Neuronal stem cell (in vitro differentiated cells): ENCODE results near the gene OVCA2.
A peak's percentile ranks its signal among the peaks of the same experiment; 100 is the strongest.

Experiments
- DNase-seq: peaks from one replicate; pipeline ENCODE4 v3.0.0-alpha.2; 2013; ENCODE audit warnings: low spot score
- H2AFZ ChIP-seq: one replicate; pipeline ENCODE4 v1.6.1; 2013; ENCODE audit warnings: mild to moderate bottlenecking, low read length, inconsistent platforms
- H2AK5ac ChIP-seq: 2 replicates; pipeline ENCODE4 v1.6.1; 2013; ENCODE audit warnings: low read depth, mild to moderate bottlenecking, inconsistent platforms, low read length, moderate library complexity, mixed read lengths
- H2BK120ac ChIP-seq: 2 replicates; pipeline ENCODE4 v1.6.1; 2013; ENCODE audit warnings: low read depth, mild to moderate bottlenecking, inconsistent platforms, low read length, moderate library complexity, mixed read lengths
- H2BK12ac ChIP-seq: one replicate; pipeline ENCODE4 v1.6.1; 2013; ENCODE audit warnings: low read length, inconsistent platforms
- H2BK15ac ChIP-seq: 2 replicates; pipeline ENCODE4 v1.6.1; 2013; ENCODE audit warnings: mild to moderate bottlenecking, low read length, inconsistent platforms, mixed read lengths
- H2BK5ac ChIP-seq: one replicate; pipeline ENCODE4 v1.6.1; 2013; ENCODE audit warnings: inconsistent platforms, mild to moderate bottlenecking, low read length, moderate library complexity
- H3K14ac ChIP-seq: one replicate; pipeline ENCODE4 v1.6.1; 2013; ENCODE audit warnings: low read length, inconsistent platforms
- H3K18ac ChIP-seq: 2 replicates; pipeline ENCODE4 v1.6.1; 2013; ENCODE audit warnings: low read length, inconsistent platforms
- H3K23ac ChIP-seq: 2 replicates; pipeline ENCODE4 v1.6.1; 2013; ENCODE audit warnings: low read depth, mild to moderate bottlenecking, mixed read lengths, low read length, inconsistent platforms; ENCODE audit not compliant: poor library complexity
- H3K27ac ChIP-seq: replicated peaks from 3 replicates; pipeline ENCODE4 v1.5.1; 2013; ENCODE audit warnings: low read length, inconsistent platforms
- H3K27me3 ChIP-seq, 3 experiments: 2 replicates each; pipeline ENCODE4 v1.6.1; 2013; ENCODE audit warnings: low read length in 3 of 3, mild to moderate bottlenecking in 2 of 3, inconsistent platforms in 1 of 3, low read depth in 1 of 3, mixed read lengths in 1 of 3, moderate library complexity in 1 of 3; ENCODE audit not compliant: control insufficient read depth in 3 of 3, insufficient read depth in 3 of 3
- H3K36me3 ChIP-seq, 2 donors: replicated peaks in 1 of 2; 2 replicates each; pipeline ENCODE4 v1.6.1; 2013; ENCODE audit warnings: low read length in 2 of 2; ENCODE audit not compliant: control insufficient read depth in 2 of 2, insufficient read depth in 2 of 2
- H3K4ac ChIP-seq: 2 replicates; pipeline ENCODE4 v1.6.1; 2013; ENCODE audit warnings: inconsistent platforms, mild to moderate bottlenecking, low read length, moderate library complexity
- H3K4me1 ChIP-seq, 2 donors: 1 replicate in 1 of 2; 2 replicates in 1 of 2; pipeline ENCODE4 v1.6.1; 2013; ENCODE audit warnings: low read length in 2 of 2, low read depth in 1 of 2; ENCODE audit not compliant: control insufficient read depth in 2 of 2, insufficient read depth in 1 of 2
- H3K4me2 ChIP-seq: one replicate; pipeline ENCODE4 v1.6.1; 2013; ENCODE audit warnings: mild to moderate bottlenecking, low read length, inconsistent platforms; ENCODE audit not compliant: insufficient read depth, poor library complexity, severe bottlenecking
- H3K4me3 ChIP-seq, 2 donors: 2 replicates each; pipeline ENCODE4 v1.5.1; 2013; ENCODE audit warnings: low read length in 2 of 2, mild to moderate bottlenecking in 2 of 2, inconsistent platforms in 1 of 2, moderate library complexity in 1 of 2
- H3K79me1 ChIP-seq: one replicate; pipeline ENCODE4 v1.6.1; 2013; ENCODE audit warnings: low read depth, mild to moderate bottlenecking, inconsistent platforms, low read length, moderate library complexity
- H3K9ac ChIP-seq: one replicate; pipeline ENCODE4 v1.6.1; 2013; ENCODE audit warnings: mild to moderate bottlenecking, low read depth, low read length, inconsistent platforms; ENCODE audit not compliant: poor library complexity
- H3K9me3 ChIP-seq, 2 donors: replicated peaks in 1 of 2; 2 replicates each; pipeline versions ENCODE3 to v1.6.1; 2013; ENCODE audit warnings: low read length in 2 of 2, mild to moderate bottlenecking in 2 of 2, inconsistent platforms in 1 of 2, low read depth in 1 of 2, mixed read lengths in 1 of 2, moderate library complexity in 1 of 2; ENCODE audit not compliant: control insufficient read depth in 2 of 2, insufficient read depth in 1 of 2
- H4K8ac ChIP-seq: one replicate; pipeline ENCODE4 v1.6.1; 2013; ENCODE audit warnings: low read depth, mild to moderate bottlenecking, inconsistent platforms, low read length, moderate library complexity
- H4K91ac ChIP-seq: one replicate; pipeline ENCODE4 v1.6.1; 2013; ENCODE audit warnings: low read length, low read depth, mild to moderate bottlenecking, inconsistent platforms; ENCODE audit not compliant: poor library complexity
- WGBS, 2 donors: extraction: QIAGEN DNeasy Blood & Tissue Kit; methylation state at CpG; one replicate each; pipeline ENCODE4 v1.1.7; 2013; ENCODE audit warnings: missing lambda C conversion rate in 2 of 2, mixed read lengths in 1 of 2; ENCODE audit not compliant: insufficient read length in 2 of 2, insufficient replicate concordance in 1 of 2; ENCODE audit errors: extremely low coverage in 2 of 2; 5-methylcytosine and 5-hydroxymethylcytosine counted together

Gene OVCA2

GRCh38 chr17:2057175-2057759 lies 15.4 kb downstream of the OVCA2 start:
- H3K4me3 ChIP-seq = peak overlapping the region in 1 of 2 donors; percentile 38
- H3K9ac ChIP-seq = peak overlapping the region; percentile 70
- WGBS, 2 donors = no CpG with 5 or more reads among the region's 81 CpGs
- peak overlapping the region; percentile 87 for H3K18ac ChIP-seq
- H2BK15ac ChIP-seq = no peak overlapping the region
- H3K9me3 ChIP-seq = peaks cover 0 to 7% of the 10 kb centered on the region in 2 donors
- no peak overlapping the region for H4K8ac ChIP-seq
- peaks cover 0 to 84% (median 63%) of the 10 kb centered on the region in 3 experiments for H3K27me3 ChIP-seq
- H2BK12ac ChIP-seq = no peak overlapping the region
- peak overlapping the region; percentile 56 for H2AK5ac ChIP-seq
- peaks cover 5 to 13% of the 10 kb centered on the region in 2 donors for H3K4me1 ChIP-seq
- H2BK120ac ChIP-seq = no peak overlapping the region
- peak overlapping the region; percentile 71 for H3K14ac ChIP-seq
- peak overlapping the region; percentile 49 for H3K4me2 ChIP-seq
- no peak for DNase-seq
- H3K23ac ChIP-seq = no peak overlapping the region
- no peak overlapping the region for H4K91ac ChIP-seq
- H3K27ac ChIP-seq = no peak overlapping the region
- H3K79me1 ChIP-seq = peaks cover 3% of the 10 kb centered on the region
- no peak overlapping the region for H2AFZ ChIP-seq
- H2BK5ac ChIP-seq = no peak overlapping the region
- H3K36me3 ChIP-seq = peaks cover 5 to 30% of the 10 kb centered on the region in 2 donors
- no peak overlapping the region for H3K4ac ChIP-seq

GRCh38 chr17:2057760-2058585 lies 16.2 kb downstream of the OVCA2 start:
- peak overlapping the region; percentile 83 for H3K23ac ChIP-seq
- peaks cover 5 to 33% of the 10 kb centered on the region in 2 donors for H3K36me3 ChIP-seq
- H3K79me1 ChIP-seq = peaks cover 3% of the 10 kb centered on the region
- H4K91ac ChIP-seq = no peak overlapping the region
- no peak overlapping the region for H4K8ac ChIP-seq
- H2AFZ ChIP-seq = no peak overlapping the region
- no peak for DNase-seq
- no CpG with 5 or more reads among the region's 98 CpGs for WGBS, 2 donors
- peak overlapping the region; percentile 56 for H2AK5ac ChIP-seq
- H3K4ac ChIP-seq = no peak overlapping the region
- peak overlapping the region; percentile 77 for H3K9ac ChIP-seq
- H3K18ac ChIP-seq = peak overlapping the region; percentile 87
- H3K4me2 ChIP-seq = peak overlapping the region; percentile 49
- H3K9me3 ChIP-seq = peaks cover 0 to 7% of the 10 kb centered on the region in 2 donors
- H3K27ac ChIP-seq = no peak overlapping the region
- H2BK120ac ChIP-seq = no peak overlapping the region
- no peak overlapping the region for H2BK5ac ChIP-seq
- H2BK12ac ChIP-seq = no peak overlapping the region
- peak overlapping the region in 1 of 2 donors; percentile 64 for H3K4me3 ChIP-seq
- H3K14ac ChIP-seq = peak overlapping the region; percentile 63
- H3K4me1 ChIP-seq = peaks cover 11 to 17% of the 10 kb centered on the region in 2 donors
- H3K27me3 ChIP-seq = peaks cover 0 to 82% (median 63%) of the 10 kb centered on the region in 3 experiments
- no peak overlapping the region for H2BK15ac ChIP-seq

GRCh38 chr17:2058586-2059546 lies 17.0 kb downstream of the OVCA2 start:
- H3K9ac ChIP-seq = no peak overlapping the region
- no peak for DNase-seq

More at GRCh38 chr17:2058586-2059546, 17.0 kb downstream of the OVCA2 start:
- Histone ChIP-seq H3K18ac (peak overlapping the region; percentile 17), H3K9me3 (peaks cover 0 to 7% of the 10 kb centered on the region in 2 donors), H2AK5ac (peak overlapping the region; percentile 37), H2AFZ (no peak overlapping the region), H2BK15ac (no peak overlapping the region), H3K4me2 (peak overlapping the region; percentile 11), H2BK12ac (no peak overlapping the region), H3K4me3 (no peak overlapping the region), H3K23ac (peak overlapping the region; percentile 83), H4K91ac (no peak overlapping the region), H3K4ac (no peak overlapping the region), H2BK5ac (no peak overlapping the region), H3K36me3 (peaks cover 9 to 41% of the 10 kb centered on the region in 2 donors), H3K14ac (no peak overlapping the region), H3K27ac (no peak overlapping the region), H2BK120ac (no peak overlapping the region), H3K79me1 (peaks cover 3% of the 10 kb centered on the region), H3K27me3 (peaks cover 0 to 73% (median 57%) of the 10 kb centered on the region in 3 experiments), H3K4me1 (peaks cover 14 to 19% of the 10 kb centered on the region in 2 donors), H4K8ac (no peak overlapping the region)
- no CpG with 5 or more reads among the region's 78 CpGs for WGBS, 2 donors
